ENCODE data around the gene OTULINL. TPM values are rescaled to one million over a fixed set of nuclear protein-coding genes. Genes with fewer than 3 reads are reported as not detected.

Gene OTULINL
- total RNA-seq, 2 experiments from 2014 or later, result 2.6 to 2.7 TPM

DNA sequence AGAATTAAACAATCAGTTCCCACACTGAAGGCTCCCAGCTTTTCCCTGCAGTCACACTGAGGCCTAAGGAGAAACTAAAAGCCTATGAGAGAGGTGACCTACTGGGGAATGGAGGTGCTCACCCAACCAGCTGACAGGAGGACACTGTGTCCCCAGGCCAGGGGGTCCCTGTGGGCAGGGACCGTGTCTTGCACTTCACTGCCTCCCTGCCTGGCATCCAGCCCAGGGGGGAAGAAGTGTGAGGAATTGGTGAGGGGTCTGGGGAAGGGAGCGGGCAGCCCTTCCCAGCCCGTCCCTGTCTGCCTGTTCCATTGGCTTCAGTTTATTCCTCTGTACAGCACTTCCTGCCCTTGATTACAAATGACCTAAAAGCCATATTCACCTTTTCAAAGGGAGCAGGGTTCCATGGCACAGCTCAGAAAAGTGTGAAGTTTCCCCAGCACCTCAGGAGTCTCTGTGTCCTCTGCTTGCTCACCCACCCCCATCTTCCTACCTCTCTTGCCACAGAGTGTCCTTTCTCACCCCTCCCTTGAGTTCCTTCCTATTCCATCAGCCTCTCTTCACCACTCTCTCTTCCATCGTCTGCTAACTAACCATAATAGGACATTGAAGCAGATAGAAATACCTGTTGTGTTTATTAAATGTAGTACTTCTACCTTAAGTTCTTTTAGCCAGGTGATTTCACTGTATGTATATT lies 12.9 kb downstream of the OTULINL start:
- DNase-seq (ENCODE audit: low spot score), result no peak
- Histone ChIP-seq H4K20me1 (ENCODE audit: insufficient read depth, low read length) (no peaks in the 10 kb centered on the region), H3K4me2 (ENCODE audit: low read length) (peak overlapping the region; percentile 68), H3K9me2 (ENCODE audit: insufficient read depth, low read length) (no peaks in the 10 kb centered on the region), H3K79me2 (ENCODE audit: insufficient read depth, low read depth, low read length) (no peaks in the 10 kb centered on the region), H2AFZ (ENCODE audit: low read length) (peak overlapping the region; percentile 47; the same call in 1 of the 2 replicates), H3K4me3 (ENCODE audit: low read depth, low read length, poor library complexity, severe bottlenecking) (peak overlapping the region; percentile 38), H3K27ac (ENCODE audit: low read depth, low read length, poor library complexity, severe bottlenecking) (peak overlapping the region; percentile 13), H3K4me1 (ENCODE audit: insufficient read depth, low read length, poor library complexity, severe bottlenecking) (peaks cover 42% of the 10 kb centered on the region), H3K9me3 (ENCODE audit: low read length) (no peaks in the 10 kb centered on the region), H3K36me3 (ENCODE audit: insufficient read depth, low read length) (no peaks in the 10 kb centered on the region)
- intact Hi-C loops (cut with micrococcal nuclease; ENCODE audit: unreplicated experiment), result no loop called here
- ChIA-PET CTCF (ENCODE audit: unreplicated experiment) (no interaction called here), POLR2A (interaction anchor here (0.8 kb wide), 1 partner anchor 731 kb away, joined by 4 read pairs; no protein-coding TSS in a partner anchor)
- BruUV-seq (replicated peaks), result no TSS peak
- TF ChIP-seq, protein P1, sequence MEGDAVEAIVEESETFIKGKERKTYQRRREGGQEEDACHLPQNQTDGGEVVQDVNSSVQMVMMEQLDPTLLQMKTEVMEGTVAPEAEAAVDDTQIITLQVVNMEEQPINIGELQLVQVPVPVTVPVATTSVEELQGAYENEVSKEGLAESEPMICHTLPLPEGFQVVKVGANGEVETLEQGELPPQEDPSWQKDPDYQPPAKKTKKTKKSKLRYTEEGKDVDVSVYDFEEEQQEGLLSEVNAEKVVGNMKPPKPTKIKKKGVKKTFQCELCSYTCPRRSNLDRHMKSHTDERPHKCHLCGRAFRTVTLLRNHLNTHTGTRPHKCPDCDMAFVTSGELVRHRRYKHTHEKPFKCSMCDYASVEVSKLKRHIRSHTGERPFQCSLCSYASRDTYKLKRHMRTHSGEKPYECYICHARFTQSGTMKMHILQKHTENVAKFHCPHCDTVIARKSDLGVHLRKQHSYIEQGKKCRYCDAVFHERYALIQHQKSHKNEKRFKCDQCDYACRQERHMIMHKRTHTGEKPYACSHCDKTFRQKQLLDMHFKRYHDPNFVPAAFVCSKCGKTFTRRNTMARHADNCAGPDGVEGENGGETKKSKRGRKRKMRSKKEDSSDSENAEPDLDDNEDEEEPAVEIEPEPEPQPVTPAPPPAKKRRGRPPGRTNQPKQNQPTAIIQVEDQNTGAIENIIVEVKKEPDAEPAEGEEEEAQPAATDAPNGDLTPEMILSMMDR (conservative IDR thresholded peaks at IDR 0.05; ENCODE audit: low read length), result no peak
- TF ChIP-seq EZH2phosphoT487 (IDR thresholded peaks at IDR 0.05; ENCODE audit: borderline replicate concordance, low read depth, low read length), result no peak

DNA sequence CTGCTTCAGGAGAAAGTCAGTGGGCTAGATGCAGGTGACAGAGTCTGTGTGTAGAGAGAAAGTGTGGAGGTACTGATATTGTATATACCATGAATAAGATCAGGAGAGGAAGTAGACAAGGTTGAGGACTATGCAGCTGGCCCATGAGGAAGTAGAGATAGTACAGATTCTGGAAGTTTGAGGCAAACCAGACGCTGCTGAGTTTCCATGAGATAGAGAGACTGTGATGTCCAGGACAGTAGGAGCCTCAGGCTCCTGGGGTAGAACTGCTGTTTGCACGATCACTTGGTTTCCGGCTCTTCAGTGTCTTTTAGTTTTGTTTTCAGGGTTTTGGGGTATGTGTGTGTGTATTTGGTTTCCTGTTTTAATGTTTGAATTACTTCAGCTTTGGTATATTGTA lies 13.6 kb downstream of the OTULINL start:
- POLR2A ChIA-PET, result no interaction called here
- peak overlapping the region; percentile 38 for H3K4me3 ChIP-seq (ENCODE audit: low read depth, low read length, poor library complexity, severe bottlenecking)
- TF ChIP-seq, protein P1 (conservative IDR thresholded peaks at IDR 0.05; ENCODE audit: low read length), result no peak
- TF ChIP-seq EZH2phosphoT487 (IDR thresholded peaks at IDR 0.05; ENCODE audit: borderline replicate concordance, low read depth, low read length), result no peak
- no TSS peak for BruUV-seq (replicated peaks)
- intact Hi-C loops (cut with micrococcal nuclease; ENCODE audit: unreplicated experiment), result no loop called here
- peak overlapping the region; percentile 47 for H2AFZ ChIP-seq (ENCODE audit: low read length)
- peak overlapping the region; percentile 13 for H3K27ac ChIP-seq (ENCODE audit: low read depth, low read length, poor library complexity, severe bottlenecking)
- peak; percentile 55 for DNase-seq (ENCODE audit: low spot score)
- no peaks in the 10 kb centered on the region for H4K20me1 ChIP-seq (ENCODE audit: insufficient read depth, low read length)
- H3K79me2 ChIP-seq (ENCODE audit: insufficient read depth, low read depth, low read length), result no peaks in the 10 kb centered on the region
- peak overlapping the region; percentile 68 for H3K4me2 ChIP-seq (ENCODE audit: low read length)
- CTCF ChIA-PET (ENCODE audit: unreplicated experiment), result no interaction called here
- no peaks in the 10 kb centered on the region for H3K36me3 ChIP-seq (ENCODE audit: insufficient read depth, low read length)
- no peaks in the 10 kb centered on the region for H3K9me2 ChIP-seq (ENCODE audit: insufficient read depth, low read length)
- H3K9me3 ChIP-seq (ENCODE audit: low read length), result no peaks in the 10 kb centered on the region
- H3K4me1 ChIP-seq (ENCODE audit: insufficient read depth, low read length, poor library complexity, severe bottlenecking), result peaks cover 40% of the 10 kb centered on the region

DNA sequence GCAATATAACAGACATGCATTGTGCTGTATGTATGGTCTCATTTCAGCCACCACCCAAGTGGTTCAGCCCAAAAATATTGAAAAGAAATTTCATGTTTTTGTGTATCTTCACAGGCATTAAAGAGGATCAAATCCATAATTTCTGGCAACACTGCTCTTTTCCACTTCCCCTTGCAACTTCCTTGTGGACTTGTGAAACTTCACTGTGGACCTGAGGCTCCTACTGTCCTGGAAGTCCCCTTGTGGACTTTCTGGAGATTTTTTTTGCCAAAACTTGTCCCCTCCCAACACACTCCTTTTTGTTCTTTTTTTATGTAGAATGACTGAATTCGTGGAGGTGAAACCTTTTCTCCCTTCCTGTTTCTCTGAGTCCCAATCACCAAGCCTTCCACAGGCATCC lies 14.3 kb downstream of the OTULINL start:
- Histone ChIP-seq H3K27ac (ENCODE audit: low read depth, low read length, poor library complexity, severe bottlenecking) (no peak overlapping the region), H3K4me1 (ENCODE audit: insufficient read depth, low read length, poor library complexity, severe bottlenecking) (peaks cover 33% of the 10 kb centered on the region), H3K36me3 (ENCODE audit: insufficient read depth, low read length) (no peaks in the 10 kb centered on the region), H3K4me2 (ENCODE audit: low read length) (peak overlapping the region; percentile 68), H2AFZ (ENCODE audit: low read length) (peak overlapping the region; percentile 47; the same call in 1 of the 2 replicates), H3K9me3 (ENCODE audit: low read length) (no peaks in the 10 kb centered on the region), H3K79me2 (ENCODE audit: insufficient read depth, low read depth, low read length) (no peaks in the 10 kb centered on the region), H3K4me3 (ENCODE audit: low read depth, low read length, poor library complexity, severe bottlenecking) (peak overlapping the region; percentile 38), H3K9me2 (ENCODE audit: insufficient read depth, low read length) (no peaks in the 10 kb centered on the region), H4K20me1 (ENCODE audit: insufficient read depth, low read length) (no peaks in the 10 kb centered on the region)
- POLR2A ChIA-PET, result no interaction called here
- CTCF ChIA-PET (ENCODE audit: unreplicated experiment), result no interaction called here
- no peak for DNase-seq (ENCODE audit: low spot score)
- intact Hi-C loops (cut with micrococcal nuclease; ENCODE audit: unreplicated experiment), result no loop called here
- TF ChIP-seq, protein P1 (conservative IDR thresholded peaks at IDR 0.05; ENCODE audit: low read length), result no peak
- no peak for TF ChIP-seq EZH2phosphoT487 (IDR thresholded peaks at IDR 0.05; ENCODE audit: borderline replicate concordance, low read depth, low read length)
- no TSS peak for BruUV-seq (replicated peaks)
